GM19351 (cell line): ENCODE results near the gene CD84.
"Not testable (repeated sequence)": the region's sequence is repeated elsewhere in the genome, so short reads cannot be mapped to it uniquely, and the experiment has no call there.

Experiments used
- ATAC-seq: cut with Tn5 transposase; IDR thresholded peaks from one replicate; pipeline ENCODE4 v1.9.1; 2021; ENCODE audit warnings: mild to moderate bottlenecking, moderate library complexity; ENCODE audit not compliant: unreplicated experiment

CD84 gene

DNA sequence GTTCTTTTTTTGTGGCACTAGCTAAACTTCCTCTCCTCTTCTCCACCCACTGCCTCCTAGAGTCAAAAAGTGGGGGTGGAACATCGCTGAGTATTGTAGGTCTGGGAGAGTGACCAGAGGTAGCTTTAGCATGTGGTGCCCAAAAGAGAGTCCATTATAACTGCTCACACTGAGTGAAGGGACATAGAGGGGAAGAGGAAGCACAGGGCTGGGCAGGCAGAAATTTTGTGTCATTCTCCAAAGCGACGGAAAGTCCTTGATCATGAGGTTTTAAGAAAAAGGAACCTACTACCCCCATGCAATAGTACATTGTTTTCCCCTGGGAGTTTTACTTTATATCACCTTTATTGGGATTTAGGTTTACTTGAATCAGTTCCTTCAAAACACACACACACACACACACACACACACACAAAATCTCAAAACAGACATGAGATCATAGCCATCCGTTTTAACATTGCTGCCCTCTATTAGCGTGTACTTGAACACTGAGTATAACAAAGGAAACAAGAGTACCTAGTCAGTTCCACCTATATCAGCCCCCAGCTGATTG, 4.1 kb downstream of the CD84 start:
- ATAC-seq = no peak

DNA sequence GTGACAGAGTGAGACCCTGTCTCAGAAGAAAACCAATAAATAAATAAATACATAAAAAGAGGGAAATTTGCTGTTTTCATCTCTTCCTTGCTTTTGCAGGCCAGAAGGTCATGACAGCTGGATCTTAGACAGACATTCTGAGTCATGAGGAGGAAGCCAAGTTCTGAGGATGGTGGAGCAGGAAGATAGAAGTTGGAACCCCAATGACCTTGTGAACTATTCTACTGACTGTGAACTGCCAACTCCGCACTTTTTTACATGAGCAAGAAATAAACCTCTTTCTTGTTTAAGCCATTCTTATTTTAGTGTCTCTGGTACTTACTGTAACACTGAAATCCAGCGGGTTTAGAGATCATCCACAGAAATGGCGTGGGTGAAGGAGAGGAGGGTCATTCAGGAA, 8.5 kb downstream of the CD84 start:
- ATAC-seq = no peak

DNA sequence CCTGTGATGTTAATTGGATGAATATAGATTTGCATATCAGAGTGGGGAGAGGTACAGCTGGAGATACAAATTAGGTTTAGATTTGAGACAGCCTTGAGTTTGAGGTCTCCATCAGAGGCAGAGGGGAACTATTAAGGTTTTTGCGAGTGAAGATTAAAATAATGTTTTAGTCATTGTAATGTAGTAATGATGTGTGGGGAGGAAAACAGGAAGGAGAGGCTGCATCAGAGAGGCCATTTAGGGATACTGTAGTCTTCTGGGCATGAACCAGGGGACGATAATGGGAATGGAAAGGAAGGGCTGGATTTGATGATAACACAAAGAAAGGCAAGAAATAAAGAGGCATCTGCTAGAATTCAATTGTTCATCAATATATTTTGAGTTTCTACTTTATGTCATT, 9.5 kb downstream of the CD84 start:
- no peak for ATAC-seq

DNA sequence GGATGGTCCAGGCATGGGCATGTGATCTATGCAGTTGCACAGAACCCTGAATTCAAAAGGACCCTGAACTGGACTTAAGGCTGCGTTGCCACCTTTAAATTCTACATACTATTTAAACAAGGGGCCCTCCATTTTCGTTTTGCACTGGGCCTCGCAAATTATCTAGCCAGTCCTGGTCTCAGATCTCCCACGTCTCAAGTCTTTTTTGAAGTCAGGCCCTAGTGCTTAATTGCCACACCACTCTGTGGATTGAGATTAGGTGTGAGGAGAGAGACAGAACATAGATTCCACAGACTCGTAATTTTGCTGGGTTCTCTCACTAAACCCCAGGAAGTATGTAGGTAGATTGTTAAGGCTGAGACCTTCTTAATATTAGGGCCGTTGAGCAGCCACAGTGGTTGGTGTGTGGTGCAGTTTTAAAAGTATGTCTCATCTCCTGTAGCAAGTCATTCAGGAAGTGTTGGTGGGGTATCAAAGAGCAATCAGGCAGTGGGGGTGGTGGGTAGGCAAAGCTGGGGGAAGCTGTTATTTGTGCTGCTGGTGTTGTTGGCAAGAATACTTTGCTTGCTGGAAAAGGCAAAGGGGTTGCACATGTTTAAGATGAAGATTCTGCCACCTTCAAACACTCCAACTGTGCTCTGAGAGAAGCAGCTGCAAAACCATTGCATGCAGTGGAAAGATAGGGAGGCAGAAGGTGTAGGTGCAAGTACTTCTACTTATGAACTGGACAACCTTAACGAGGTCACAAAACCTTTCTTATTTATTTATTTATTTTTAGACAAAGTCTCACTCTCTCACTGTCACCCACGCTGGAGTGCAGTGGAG, 11.2 kb downstream of the CD84 start:
- ATAC-seq = peak; percentile 57

DNA sequence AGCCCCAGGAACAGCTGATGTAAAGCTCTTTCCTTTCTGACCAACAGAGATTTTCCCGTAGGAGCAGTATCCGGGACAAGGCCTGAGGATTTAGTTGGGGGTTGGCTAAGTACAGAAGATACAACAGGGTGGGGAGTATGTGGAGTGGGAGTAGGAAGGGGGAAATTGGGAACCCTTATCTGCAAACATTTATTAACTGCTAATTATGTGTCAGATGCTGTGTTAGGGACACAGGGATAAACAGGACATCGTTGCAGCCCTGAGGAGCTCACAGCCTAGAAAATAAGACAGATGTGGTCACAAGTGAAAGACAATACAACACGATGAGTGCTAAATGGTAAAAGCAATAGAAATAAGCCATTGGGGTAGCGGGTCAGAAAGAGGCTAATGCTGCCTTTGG, 12.0 kb downstream of the CD84 start:
- ATAC-seq = no peak

DNA sequence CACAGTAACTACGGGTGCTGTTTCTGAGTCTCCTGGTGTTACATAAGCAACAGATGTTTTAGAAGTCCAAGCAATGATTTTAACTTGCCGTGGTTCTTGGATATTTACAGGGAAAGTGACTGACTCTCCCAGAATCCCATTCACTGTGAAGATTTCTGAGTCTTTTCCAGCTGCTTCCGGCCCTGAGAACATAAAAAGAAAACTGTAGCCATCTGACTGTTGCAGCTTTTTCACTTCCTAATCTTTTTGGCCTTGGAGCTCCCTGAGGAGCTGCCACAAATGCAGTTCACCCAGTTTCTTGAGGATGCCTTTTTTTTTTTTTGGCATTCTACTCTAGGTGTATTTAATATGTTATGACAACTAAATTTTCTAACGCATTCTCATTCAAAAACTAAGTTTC, 13.7 kb downstream of the CD84 start:
- ATAC-seq = no peak

DNA sequence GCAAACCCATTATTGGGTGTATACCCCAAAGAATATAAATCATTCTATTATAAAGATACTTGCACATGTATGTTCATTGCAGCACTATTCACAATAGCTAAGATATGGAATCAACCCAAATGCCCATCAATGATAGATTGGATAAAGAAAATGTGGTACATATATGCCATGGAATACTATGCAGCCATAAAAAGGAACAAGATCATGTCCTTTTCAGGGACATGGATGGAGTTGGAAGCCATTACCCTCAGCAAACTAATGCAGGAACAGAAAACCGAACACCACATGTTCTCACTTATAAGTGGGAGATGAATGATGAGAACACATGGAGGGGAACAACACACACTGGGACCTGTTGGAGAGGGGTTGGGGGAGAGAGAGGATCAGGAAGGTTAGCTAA, 16.1 kb downstream of the CD84 start:
- not testable (repeated sequence) for ATAC-seq

DNA sequence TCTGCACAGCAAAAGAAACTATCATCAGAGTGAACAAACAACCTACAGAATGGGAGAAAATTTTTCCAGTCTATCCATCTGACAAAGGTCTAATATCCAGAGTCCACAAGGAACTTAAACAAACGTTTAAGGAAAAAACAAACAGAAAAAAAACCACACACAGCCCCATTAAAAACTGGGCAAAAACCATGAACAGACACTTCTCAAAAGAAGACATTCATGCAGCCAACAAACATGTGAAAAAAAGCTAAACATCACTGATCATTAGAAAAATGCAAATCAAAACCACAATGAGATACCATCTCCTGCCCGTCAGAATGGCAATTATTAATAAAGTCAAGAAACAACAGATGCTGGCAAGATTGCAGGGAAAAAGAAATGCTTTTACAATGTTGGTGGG, 16.6 kb downstream of the CD84 start:
- ATAC-seq = not testable (repeated sequence)

DNA sequence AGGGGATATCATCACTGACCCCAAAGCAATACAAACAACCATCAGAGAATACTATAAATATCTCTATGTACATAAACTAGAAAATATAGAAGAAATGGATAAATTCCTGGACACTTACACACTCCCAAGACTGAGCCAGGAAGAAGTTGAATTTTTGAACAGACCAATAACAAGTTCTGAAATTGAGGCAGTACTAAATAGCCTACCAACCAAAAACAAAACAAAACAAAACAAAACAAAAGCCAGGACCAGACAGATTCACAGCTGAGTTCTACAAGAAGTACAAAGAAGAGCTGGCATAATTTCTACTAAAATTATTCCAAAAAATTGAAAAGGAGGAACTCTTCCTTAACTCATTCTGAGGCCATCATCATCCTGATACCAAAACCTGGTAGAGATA, 18.5 kb downstream of the CD84 start:
- ATAC-seq = no peak

DNA sequence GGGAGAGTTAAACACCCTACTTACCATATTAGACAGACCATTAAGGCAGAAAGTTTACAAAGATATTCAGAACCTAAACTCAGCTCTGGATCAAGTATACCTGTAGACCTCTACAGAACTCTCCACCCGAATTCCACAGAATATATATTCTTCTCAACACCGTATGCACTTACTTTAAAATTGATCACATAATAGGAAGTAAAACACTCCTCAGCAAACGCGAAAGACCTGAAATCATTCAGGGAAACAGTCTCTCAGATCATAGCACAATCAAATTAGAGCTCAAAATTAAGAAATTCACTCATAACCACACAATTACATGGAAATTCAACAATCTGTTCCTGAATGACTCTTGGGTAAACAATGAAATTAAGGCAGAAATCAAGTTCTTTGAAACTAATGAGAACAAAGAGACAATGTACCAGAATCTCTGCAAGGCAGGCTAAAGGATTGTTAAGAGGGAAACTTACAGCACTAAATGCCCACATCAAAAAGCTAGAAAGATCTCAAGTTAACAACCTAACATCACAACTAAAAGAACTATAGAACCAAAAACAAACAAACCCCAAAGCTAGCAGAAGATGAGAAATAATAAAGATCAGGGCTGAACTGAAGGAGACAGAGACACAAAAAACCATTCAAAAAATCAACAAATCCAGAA, 19.1 kb downstream of the CD84 start:
- no peak for ATAC-seq

DNA sequence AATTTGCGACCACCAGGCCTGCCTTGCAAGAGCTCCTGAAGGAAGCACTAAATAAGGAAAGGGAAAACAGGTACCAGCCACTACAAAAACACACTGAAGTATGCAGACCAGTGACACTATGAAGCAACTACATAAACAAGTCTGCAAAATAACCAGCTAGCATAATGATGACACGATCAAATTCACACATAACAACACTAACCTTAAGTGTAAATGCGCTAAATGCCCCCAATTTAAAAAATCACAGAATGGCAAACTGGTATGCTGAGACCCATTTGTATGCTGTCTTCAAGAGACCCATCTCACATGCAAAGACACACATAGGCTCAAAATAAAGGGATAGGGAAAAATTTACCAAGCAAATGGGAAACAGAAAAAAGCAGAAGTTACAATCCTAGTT, 19.9 kb downstream of the CD84 start:
- not testable (repeated sequence) for ATAC-seq

DNA sequence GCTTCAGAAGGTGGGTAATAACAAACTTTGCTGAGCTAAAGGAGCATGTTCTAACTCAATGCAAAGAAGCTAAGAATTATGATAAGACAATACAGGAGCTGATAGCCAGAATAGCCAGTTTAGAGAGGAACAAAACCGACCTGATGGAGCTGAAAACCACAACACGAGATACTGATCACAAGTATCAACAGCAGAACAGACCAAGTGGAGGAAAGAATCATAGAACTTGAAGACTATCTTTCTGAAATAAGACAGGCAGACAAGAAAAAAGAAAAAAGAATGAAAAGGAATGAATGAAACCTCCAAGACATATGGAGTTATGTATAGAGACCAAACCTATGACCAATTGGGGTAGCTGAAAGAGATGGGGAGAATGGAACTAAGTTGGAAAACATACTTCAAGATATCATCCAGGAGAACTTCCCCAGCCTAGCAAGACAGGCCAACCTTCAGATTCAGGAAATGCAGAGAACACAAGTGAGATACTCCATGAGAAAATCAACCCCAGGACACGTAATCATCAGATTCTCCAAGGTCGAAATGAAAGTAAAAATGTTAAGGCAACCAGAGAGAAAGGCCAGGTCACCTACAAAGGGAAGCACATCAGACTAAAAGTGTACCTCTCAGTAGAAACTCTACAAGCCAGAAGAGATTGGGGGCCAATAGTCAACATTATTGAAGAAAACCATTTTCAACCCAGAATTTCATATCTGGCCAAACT, 20.5 kb downstream of the CD84 start:
- ATAC-seq = no peak

DNA sequence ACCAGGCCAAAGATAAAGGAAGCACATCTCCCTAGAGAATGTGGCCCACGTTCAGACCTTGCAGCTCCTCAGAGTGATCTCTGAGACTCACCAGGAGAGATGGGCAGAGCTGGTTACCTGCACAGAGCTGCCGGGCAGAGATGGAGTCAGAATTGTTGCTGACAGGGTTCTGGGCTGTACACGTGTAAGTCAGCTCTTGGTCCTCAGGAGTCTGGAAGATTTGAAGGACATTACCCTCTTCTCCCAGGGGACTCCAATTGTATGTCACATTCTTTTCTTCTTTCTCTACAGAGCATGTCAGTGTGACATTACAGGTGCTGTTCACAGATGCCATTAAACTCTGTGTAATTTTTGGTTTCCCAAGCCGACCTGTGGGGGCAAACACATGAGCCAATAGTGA, 25.5 kb downstream of the CD84 start:
- ATAC-seq = no peak

DNA sequence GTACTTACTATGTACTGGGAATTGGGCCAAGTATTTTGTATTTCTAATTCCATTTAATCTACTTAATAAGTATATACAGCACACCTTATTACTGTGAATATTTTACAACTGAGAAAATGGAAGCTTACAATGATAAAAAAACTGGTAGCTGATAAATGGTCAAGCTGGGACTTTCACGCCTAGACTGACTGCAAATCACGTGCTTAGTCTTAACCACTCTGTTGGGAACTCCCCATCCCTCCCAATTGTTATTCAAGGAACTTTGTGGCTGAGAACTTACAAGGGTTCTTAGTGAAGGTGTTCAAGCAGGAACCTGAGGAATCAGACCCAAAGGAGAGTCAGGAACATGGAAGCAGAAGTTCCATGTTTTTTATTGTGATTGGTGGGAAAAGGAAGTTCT, 26.9 kb downstream of the CD84 start:
- ATAC-seq = no peak

DNA sequence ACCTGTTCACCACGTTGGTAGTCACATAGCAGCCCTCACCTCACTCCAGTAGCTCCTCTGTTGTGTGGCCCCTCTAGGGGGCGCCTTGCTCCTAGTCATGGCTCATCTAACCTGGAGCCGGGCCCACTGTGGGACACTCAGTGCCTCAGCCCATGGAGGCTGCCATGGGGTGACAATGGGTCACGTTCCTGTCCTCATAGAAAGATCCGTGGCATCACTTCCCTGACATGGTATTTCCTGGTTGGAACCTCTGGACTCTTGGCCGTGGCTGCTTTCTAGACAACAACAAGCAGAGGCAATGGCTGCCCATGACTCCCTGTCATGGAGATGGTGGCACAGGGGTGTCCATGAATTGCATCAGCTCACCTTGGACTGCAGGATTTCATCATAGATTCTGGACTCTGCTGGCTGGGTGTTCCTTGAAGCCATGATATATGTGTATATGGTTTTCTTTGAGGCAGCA, 28.7 kb downstream of the CD84 start:
- no peak for ATAC-seq

DNA sequence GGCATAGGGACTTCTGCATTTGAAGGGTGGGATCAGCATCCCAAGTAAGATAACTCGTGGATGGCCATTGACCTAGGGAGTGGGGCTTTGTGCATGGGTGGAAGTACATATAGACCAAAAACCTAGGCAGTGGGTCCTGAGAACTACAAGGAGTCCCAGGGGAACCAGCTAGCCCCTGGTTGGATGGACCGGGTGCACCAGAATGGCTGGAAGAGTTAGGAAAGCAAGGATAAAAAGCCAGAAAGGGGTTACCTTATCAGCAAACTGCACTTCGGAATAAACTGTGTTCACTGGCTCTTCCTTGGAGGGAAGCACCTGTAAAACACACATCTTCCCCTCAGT, 29.7 kb downstream of the CD84 start:
- ATAC-seq = no peak

DNA sequence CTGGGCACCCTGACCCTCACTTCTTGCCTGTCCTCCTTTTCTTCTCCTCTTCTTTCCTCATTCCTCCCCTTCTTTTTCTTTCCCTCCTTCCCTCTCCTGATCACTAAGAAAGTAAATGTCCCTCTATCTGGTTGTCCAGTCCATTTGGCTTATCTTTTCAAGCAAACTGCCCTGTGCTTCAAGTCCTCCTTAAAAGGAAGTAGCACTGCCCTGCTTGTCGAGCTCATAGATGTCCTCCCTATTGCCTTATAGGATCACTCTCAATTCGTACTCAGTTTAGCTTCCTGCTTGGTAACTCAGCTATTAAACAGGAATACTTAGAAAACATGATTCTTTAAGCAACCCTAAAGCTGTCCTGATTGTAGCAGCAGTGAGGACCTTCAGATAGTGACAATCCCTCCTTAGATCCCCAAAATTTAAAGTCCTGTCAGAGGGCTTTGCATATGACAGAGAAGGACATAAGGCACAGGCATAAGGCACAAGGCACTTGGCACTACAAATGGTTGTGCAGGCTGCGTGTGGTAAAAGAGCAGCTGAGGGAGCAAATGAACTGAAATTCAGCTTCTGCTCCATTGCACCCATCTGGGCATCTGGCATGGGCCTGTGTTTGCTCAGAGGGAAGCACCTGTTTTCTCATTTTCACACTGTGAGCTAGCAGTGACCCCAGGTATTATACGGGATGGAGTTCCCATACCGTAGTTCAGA, 30.2 kb downstream of the CD84 start:
- ATAC-seq = peak; percentile 63

DNA sequence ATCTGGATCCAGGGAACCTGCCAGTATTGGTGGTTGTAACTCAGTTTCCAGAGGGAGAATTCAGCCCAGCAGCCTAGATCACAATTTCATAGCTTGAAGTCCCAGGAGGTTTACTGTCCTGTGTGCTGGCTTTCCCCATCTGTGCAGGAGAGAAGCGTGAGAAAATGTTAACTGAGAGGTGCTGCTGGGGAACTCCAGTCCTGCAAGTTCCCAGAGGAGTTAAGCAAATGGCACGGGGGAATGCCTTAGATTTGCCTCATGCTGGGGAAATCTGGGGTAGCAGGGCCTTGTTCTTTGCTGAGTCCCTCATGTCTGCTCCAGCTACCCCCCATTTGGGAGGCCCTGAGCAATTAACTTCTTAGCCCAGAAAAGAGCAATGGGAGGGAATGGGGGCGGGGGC, 31.1 kb downstream of the CD84 start:
- peak; percentile 48 for ATAC-seq

DNA sequence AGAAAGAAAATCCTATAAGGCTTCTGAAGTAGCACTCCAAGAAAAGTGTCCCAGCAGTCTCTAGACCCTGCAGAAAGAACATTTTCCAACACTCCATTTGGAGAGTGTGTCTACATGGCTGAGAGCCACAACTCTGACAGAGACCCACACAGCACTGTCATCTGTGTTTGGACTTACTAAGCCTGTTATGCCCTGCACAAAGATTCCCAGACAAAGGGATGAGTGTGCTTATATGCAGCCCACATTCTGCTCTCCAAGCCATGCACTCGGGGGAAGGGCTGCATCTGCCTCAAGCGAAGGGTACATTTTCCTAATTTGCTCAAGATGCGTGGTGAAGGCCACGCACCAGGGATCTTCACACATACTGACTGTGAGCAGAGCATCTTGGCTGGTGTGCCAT, 31.9 kb downstream of the CD84 start:
- ATAC-seq = no peak

DNA sequence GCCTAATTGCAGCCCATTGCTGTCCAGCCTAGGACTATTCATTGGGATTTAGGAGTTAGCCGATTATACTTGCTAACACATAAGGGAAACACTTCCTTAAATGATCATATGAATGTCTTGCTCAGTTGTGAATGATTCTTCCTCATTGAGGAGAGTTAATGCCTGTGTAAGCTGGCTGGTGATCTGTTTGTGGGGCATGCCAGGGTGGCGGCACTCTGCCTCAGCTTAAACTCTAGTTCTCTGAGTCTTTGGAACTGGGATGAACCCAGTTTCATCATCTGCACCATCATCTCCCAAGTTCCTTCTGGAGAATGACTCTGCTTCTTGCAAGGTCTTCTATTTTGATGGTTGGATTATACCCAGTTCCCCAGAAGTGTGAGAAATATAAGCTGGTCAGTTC, 32.4 kb downstream of the CD84 start:
- no peak for ATAC-seq

DNA sequence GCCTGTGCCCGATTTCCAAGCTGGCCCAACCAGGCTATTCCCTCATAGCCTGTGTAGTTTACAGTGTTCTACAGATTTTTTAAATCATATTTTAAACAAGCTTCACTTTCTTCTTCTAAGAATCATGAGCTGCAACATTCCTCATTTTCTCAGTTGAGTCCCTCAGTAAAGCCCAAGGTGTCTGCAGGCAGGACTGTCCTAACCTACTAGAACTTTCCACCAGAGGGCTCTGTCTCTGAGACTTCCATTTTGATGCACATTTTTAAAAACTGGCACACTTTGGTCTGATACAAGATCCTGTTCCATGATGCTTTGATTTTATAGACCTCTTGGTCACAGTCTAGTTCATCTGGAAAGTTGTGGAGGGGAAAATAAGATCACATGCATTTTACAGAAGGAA, 34.6 kb downstream of the CD84 start:
- ATAC-seq = no peak
